Endothelial cell of umbilical vein (primary cell): Measurements from ENCODE around the gene PPIA. TPM values are rescaled to one million over a fixed set of nuclear protein-coding genes. Genes with fewer than 3 reads are reported as not detected.

Experiments used
- BruUV-seq: library from RNA; stranded (reverse); fragments of 400-500 nt; replicated peaks from 2 replicates; lab custom pipeline; 2021; lab: Mats Ljungman, UMichigan
- CTCF ChIA-PET: fragments of 300-600, 350-600 bp; sonication (Branson Sonifier 250); formaldehyde crosslinking; loops from one replicate; lab custom pipeline; 2021; ENCODE audit warnings: antibody characterized with exemption, inconsistent platforms; lab: Charles Lee
- POLR2A ChIA-PET: fragments of 300-600, 350-600 bp; sonication (Branson Sonifier 250); formaldehyde crosslinking; loops from one replicate; lab custom pipeline; 2021; ENCODE audit warnings: antibody characterized with exemption, inconsistent platforms; lab: Charles Lee
- DNase-seq: peaks from one replicate; pipeline ENCODE4 v3.0.0-alpha.2; 2011; ENCODE audit warnings: low read depth, low spot score
- FAIRE-seq: peaks from 2 replicates; lab custom pipeline; 2011; peaks lifted over from hg19 to GRCh38; lab: Jason Lieb, UNC
- H2AFZ ChIP-seq: 2 replicates; pipeline ENCODE4 v1.6.0; 2012; ENCODE audit warnings: low read depth, low read length, control low read depth, inconsistent platforms
- H3K27ac ChIP-seq: 2 replicates; pipeline ENCODE4 v1.5.1; 2011; ENCODE audit warnings: low read depth, mild to moderate bottlenecking, control low read depth, low read length, moderate library complexity; ENCODE audit not compliant: insufficient read depth
- H3K27me3 ChIP-seq, 2 experiments: 2 replicates each; pipeline versions ENCODE4 v1.6.0 to v1.6.1; 2011; ENCODE audit warnings: low read length in 2 of 2, mixed read lengths in 1 of 2; ENCODE audit not compliant: control insufficient read depth in 2 of 2, insufficient read depth in 2 of 2
- H3K36me3 ChIP-seq, 2 experiments: 2 replicates in 1 of 2; 3 replicates in 1 of 2; pipeline ENCODE4 v1.5.1; 2011; ENCODE audit warnings: low read length in 2 of 2, mild to moderate bottlenecking in 1 of 2, moderate library complexity in 1 of 2; ENCODE audit not compliant: control insufficient read depth in 2 of 2, insufficient read depth in 2 of 2; ENCODE audit errors: extremely low read depth in 1 of 2
- H3K4me1 ChIP-seq: 3 replicates; pipeline ENCODE4 v1.5.1; 2011; ENCODE audit warnings: mild to moderate bottlenecking, low read length; ENCODE audit not compliant: control insufficient read depth, insufficient read depth; ENCODE audit errors: extremely low read depth
- H3K4me2 ChIP-seq: 2 replicates; pipeline ENCODE4 v1.6.1; 2011; ENCODE audit warnings: low read length, control low read depth, mixed read lengths; ENCODE audit not compliant: insufficient read depth
- H3K4me3 ChIP-seq, 3 experiments: fragments of 200-600 bp in 1 of 3; sonication (generic), shearing (Covaris generic) in 1 of 3; replicated peaks in 1 of 3; 2 replicates each; pipeline ENCODE4 v1.5.1; 2011 to 2016; ENCODE audit warnings: control low read depth in 3 of 3, low read length in 3 of 3, mild to moderate bottlenecking in 2 of 3, inconsistent platforms in 1 of 3, low read depth in 1 of 3, moderate library complexity in 1 of 3; ENCODE audit not compliant: insufficient read depth in 1 of 3
- H3K79me2 ChIP-seq: 2 replicates; pipeline ENCODE4 v1.6.0; 2012; ENCODE audit warnings: low read length, inconsistent platforms; ENCODE audit not compliant: control insufficient read depth, insufficient read depth
- H3K9ac ChIP-seq: replicated peaks from 2 replicates; pipeline ENCODE3; 2011; ENCODE audit warnings: low read length, control low read depth; ENCODE audit not compliant: insufficient read depth; ENCODE audit errors: extremely low read depth
- H3K9me1 ChIP-seq: replicated peaks from 3 replicates; pipeline ENCODE4 v1.6.0; 2011; ENCODE audit warnings: mild to moderate bottlenecking, low read length; ENCODE audit not compliant: control insufficient read depth, insufficient read depth; ENCODE audit errors: extremely low read depth
- H3K9me3 ChIP-seq: replicated peaks from 2 replicates; pipeline ENCODE4 v1.5.1; 2012; ENCODE audit warnings: low read length, inconsistent platforms; ENCODE audit not compliant: control insufficient read depth, insufficient read depth
- H4K20me1 ChIP-seq: replicated peaks from 2 replicates; pipeline ENCODE3; 2011; ENCODE audit warnings: mild to moderate bottlenecking, low read length; ENCODE audit not compliant: control insufficient read depth, insufficient read depth; ENCODE audit errors: extremely low read depth
- EZH2 ChIP-seq: IDR thresholded peaks from 2 replicates; pipeline ENCODE4 v1.6.1; 2012; ENCODE audit warnings: borderline replicate concordance, low read depth, mild to moderate bottlenecking, moderate library complexity, low read length, inconsistent platforms; ENCODE audit not compliant: severe bottlenecking
- FOS ChIP-seq: IDR thresholded peaks from 2 replicates; pipeline ENCODE4 v1.6.1; 2011; ENCODE audit warnings: mild to moderate bottlenecking, low read length, moderate library complexity, borderline replicate concordance; ENCODE audit not compliant: insufficient read depth
- GATA2 ChIP-seq: IDR thresholded peaks from 2 replicates; pipeline ENCODE4 v1.7.0; 2011; ENCODE audit warnings: low read depth, mild to moderate bottlenecking, moderate library complexity, mixed read lengths, low read length; ENCODE audit not compliant: insufficient read length, insufficient read depth
- JUN ChIP-seq: IDR thresholded peaks from 2 replicates; pipeline ENCODE4 v1.6.1; 2011; ENCODE audit warnings: borderline replicate concordance, low read depth; ENCODE audit not compliant: insufficient read length, insufficient read depth
- MYC ChIP-seq: IDR thresholded peaks from one replicate; pipeline ENCODE4 v1.6.1; 2011; ENCODE audit warnings: mild to moderate bottlenecking, low read depth, low read length
- POLR2A ChIP-seq: IDR thresholded peaks from 2 replicates; pipeline ENCODE4 v1.6.1; 2012; ENCODE audit warnings: low read depth, mild to moderate bottlenecking, control low read depth, low read length
- POLR2AphosphoS5 ChIP-seq: IDR thresholded peaks from 2 replicates; pipeline ENCODE4 v1.6.1; 2012; ENCODE audit warnings: low read depth, mild to moderate bottlenecking, control low read depth, low read length, moderate library complexity; ENCODE audit not compliant: insufficient read depth
- dilution Hi-C: fragments of 300-500 bp; cut with MboI; formaldehyde crosslinking; loops from one replicate; pipeline ENCODE4 v1.15.0; 2019; ENCODE audit warnings: low sequenced_read_pairs; ENCODE audit not compliant: extremely low pct_ligation_motif_present
- intact Hi-C: fragments of 100-400 bp; cut with micrococcal nuclease; formaldehyde crosslinking; loops from one replicate; pipeline ENCODE4 v1.10.0; 2022
- polyA plus RNA-seq, 4 experiments: library from polyadenylated mRNA; depleted of rRNA in 3 of 4; stranded (reverse) in 3 of 4; unstranded in 1 of 4; fragments of >200 nt; gene quantifications; 2 replicates each; pipeline versions ENCODE4 v1.2.1 to v1.2.3, GENCODE V29; 2011 to 2012; ENCODE audit warnings: missing spikeins in 1 of 4
- total RNA-seq: library from RNA; stranded (reverse); gene quantifications from 2 replicates; pipeline ENCODE4 v1.2.3, GENCODE V29; 2021
- TF ChIP-seq, protein P1 (sequence below), 2 donors: IDR thresholded peaks; 1 replicate in 1 of 2; 2 replicates in 1 of 2; pipeline ENCODE4 v1.5.1; 2011; ENCODE audit warnings: low read length in 2 of 2, mild to moderate bottlenecking in 2 of 2, moderate library complexity in 2 of 2, control low read depth in 1 of 2, inconsistent platforms in 1 of 2, low read depth in 1 of 2; ENCODE audit not compliant: insufficient read depth in 1 of 2; ENCODE audit errors: extremely low read depth in 1 of 2
- TF ChIP-seq, protein P2 (sequence below): IDR thresholded peaks from 2 replicates; pipeline ENCODE4 v1.6.1; 2011; ENCODE audit not compliant: insufficient read depth, insufficient read length

Gene PPIA
- total and polyA plus RNA-seq, 2 donors (not counting 3 experiments of a cell fraction or from before 2014, with no cell fraction given) = 2,602 to 5,159 TPM

DNA sequence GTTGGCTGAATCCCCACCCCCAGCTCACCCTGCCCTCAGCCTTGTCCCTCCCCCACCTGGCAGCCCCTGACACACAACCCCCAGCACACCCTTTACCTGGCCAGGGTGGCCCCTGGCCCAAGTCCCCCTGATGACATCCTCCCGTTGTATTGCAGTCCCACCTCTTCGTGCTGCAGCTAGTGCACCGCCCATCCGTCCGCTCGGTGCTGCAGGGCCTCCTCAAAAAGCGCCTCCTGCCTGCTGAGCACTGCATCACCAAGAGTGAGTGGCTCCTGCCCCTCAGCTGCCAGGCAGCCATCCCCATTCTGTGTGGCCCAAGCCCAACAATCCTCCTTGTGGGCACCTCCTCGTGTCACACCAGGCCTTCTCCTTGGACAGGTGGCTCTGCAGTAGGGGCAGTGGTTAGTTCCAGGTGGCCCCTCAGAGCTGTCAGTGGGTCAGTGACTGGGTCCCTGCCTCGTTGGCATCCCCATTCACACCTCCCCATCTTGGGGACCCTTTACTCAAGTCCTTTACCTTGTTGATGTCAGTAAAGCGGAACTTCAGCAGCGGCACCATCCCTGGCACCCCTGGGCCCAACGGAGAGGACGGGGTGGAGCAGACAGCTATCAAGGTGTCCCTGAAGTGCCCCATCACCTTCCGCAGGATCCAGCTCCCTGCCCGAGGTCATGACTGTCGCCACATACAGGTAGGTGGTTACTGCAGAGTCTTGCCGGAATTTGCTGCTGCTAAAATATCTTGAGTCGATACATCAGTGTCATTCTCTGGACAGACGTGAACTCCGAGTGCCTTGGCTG is 33.6 kb upstream of the PPIA start:
- ChIA-PET POLR2A (no interaction called here), CTCF (no interaction called here)
- Histone ChIP-seq H3K27me3 (no peaks in the 10 kb centered on the region), H3K9me1 (no peaks in the 10 kb centered on the region), H3K4me3 (no peak overlapping the region), H3K9me3 (no peaks in the 10 kb centered on the region), H4K20me1 (no peaks in the 10 kb centered on the region), H2AFZ (no peak overlapping the region), H3K36me3 (peaks cover 7 to 84% of the 10 kb centered on the region in 2 experiments), H3K9ac (no peak overlapping the region), H3K4me2 (no peak overlapping the region), H3K4me1 (no peaks in the 10 kb centered on the region), H3K27ac (no peak overlapping the region), H3K79me2 (no peaks in the 10 kb centered on the region)
- dilution Hi-C loops (no loop called here), intact Hi-C loops (loop anchor here (1.0 kb wide), 1 partner anchor 175 kb away; no protein-coding TSS in a partner anchor)
- no peak for DNase-seq
- BruUV-seq = no TSS peak
- TF ChIP-seq JUN = no peak
- TF ChIP-seq FOS = no peak
- TF ChIP-seq, protein P1, sequence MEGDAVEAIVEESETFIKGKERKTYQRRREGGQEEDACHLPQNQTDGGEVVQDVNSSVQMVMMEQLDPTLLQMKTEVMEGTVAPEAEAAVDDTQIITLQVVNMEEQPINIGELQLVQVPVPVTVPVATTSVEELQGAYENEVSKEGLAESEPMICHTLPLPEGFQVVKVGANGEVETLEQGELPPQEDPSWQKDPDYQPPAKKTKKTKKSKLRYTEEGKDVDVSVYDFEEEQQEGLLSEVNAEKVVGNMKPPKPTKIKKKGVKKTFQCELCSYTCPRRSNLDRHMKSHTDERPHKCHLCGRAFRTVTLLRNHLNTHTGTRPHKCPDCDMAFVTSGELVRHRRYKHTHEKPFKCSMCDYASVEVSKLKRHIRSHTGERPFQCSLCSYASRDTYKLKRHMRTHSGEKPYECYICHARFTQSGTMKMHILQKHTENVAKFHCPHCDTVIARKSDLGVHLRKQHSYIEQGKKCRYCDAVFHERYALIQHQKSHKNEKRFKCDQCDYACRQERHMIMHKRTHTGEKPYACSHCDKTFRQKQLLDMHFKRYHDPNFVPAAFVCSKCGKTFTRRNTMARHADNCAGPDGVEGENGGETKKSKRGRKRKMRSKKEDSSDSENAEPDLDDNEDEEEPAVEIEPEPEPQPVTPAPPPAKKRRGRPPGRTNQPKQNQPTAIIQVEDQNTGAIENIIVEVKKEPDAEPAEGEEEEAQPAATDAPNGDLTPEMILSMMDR (IDR thresholded peaks at IDR 0.05; ENCODE audit: extremely low read depth in 1 of 2, insufficient read depth in 1 of 2, low read depth in 1 of 2, low read length in 2 of 2) = no peak
- TF ChIP-seq, protein P2, sequence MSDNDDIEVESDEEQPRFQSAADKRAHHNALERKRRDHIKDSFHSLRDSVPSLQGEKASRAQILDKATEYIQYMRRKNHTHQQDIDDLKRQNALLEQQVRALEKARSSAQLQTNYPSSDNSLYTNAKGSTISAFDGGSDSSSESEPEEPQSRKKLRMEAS = no peak
- TF ChIP-seq MYC = no peak
- no peak for TF ChIP-seq POLR2AphosphoS5
- TF ChIP-seq EZH2 = no peak
- no peak for TF ChIP-seq POLR2A
- no peak for TF ChIP-seq GATA2
- no peak for FAIRE-seq
